ENCODE results near the gene MAN1B1.

- TF ChIP-seq CTCF (IDR thresholded peaks at IDR 0.05; ENCODE audit: low read length) (no peak), EZH2 (optimal IDR thresholded peaks at IDR 0.05; ENCODE audit: low read depth, low read length) (no peak)
These were observed 21.2 kb downstream of the MAN1B1 start for GRCh38 chr9:137107982-137108381.

Data from MM.1S (cell line).